Naive B cell (primary cell): ENCODE results near the gene NBEAL2. TPM values are rescaled to one million over a fixed set of nuclear protein-coding genes. Genes with fewer than 3 reads are reported as not detected.
A peak's percentile ranks its signal among the peaks of the same experiment; 100 is the strongest.

ENCODE experiments used
- ATAC-seq, 2 donors: fragments of 150-1000 bp; cut with Tn5 transposase; 2 replicates each; pipeline ENCODE4 v1.10.0; 2021; ENCODE audit warnings: low read depth in 2 of 2, mild to moderate bottlenecking in 2 of 2, moderate library complexity in 2 of 2
- DNase-seq: peaks from one replicate; pipeline ENCODE4 v3.0.0; 2022
- H3K27ac Mint-ChIP-seq, 6 donors: one replicate each; pipeline ENCODE4 v1.8.0; 2020 to 2022; ENCODE audit warnings: mild to moderate bottlenecking in 6 of 6, mixed read lengths in 6 of 6, moderate library complexity in 5 of 6, inconsistent platforms in 2 of 6
- H3K27me3 Mint-ChIP-seq, 3 donors: one replicate each; pipeline ENCODE4 v1.8.0; 2021 to 2022; ENCODE audit warnings: mixed read lengths in 3 of 3, mild to moderate bottlenecking in 1 of 3
- H3K36me3 Mint-ChIP-seq, 2 donors: one replicate each; pipeline ENCODE4 v1.8.0; 2020 to 2022; ENCODE audit warnings: mixed read lengths in 2 of 2, inconsistent platforms in 1 of 2, mild to moderate bottlenecking in 1 of 2
- H3K4me1 Mint-ChIP-seq, 3 donors: one replicate each; pipeline ENCODE4 v1.8.0; 2020 to 2022; ENCODE audit warnings: mixed read lengths in 3 of 3, inconsistent platforms in 1 of 3, mild to moderate bottlenecking in 1 of 3, moderate library complexity in 1 of 3
- H3K4me3 Mint-ChIP-seq, 8 donors: one replicate each; pipeline ENCODE4 v1.8.0; 2020 to 2022; ENCODE audit warnings: mild to moderate bottlenecking in 8 of 8, mixed read lengths in 8 of 8, moderate library complexity in 8 of 8, inconsistent platforms in 2 of 8
- H3K9me3 Mint-ChIP-seq, 7 donors: one replicate each; pipeline ENCODE4 v1.8.0; 2020 to 2022; ENCODE audit warnings: mixed read lengths in 7 of 7, mild to moderate bottlenecking in 5 of 7, inconsistent platforms in 2 of 7, moderate library complexity in 1 of 7
- polyA plus RNA-seq, 6 donors: library from polyadenylated mRNA; unstranded; fragments of 300-500 nt; fragmentation: Illumina TruSeq; gene quantifications; one replicate each; pipeline ENCODE4 v1.2.3, GENCODE V29; 2021; ENCODE audit warnings: low read depth in 6 of 6

The NBEAL2 gene
- polyA plus RNA-seq, 6 donors from 2014 or later = 0.34 to 2.2 (median 1.5) TPM; not detected in 1

GRCh38 chr3:46974421-46975171, 4.9 kb upstream of the NBEAL2 start:
- Mint-ChIP-seq H3K9me3 (no peaks in the 10 kb centered on the region), H3K4me3 (peak overlapping the region; percentile 87 to 100 (median 96)), H3K27ac (peak overlapping the region; percentile 66 to 99 (median 96)), H3K4me1 (peaks cover 62 to 90% (median 68%) of the 10 kb centered on the region in 3 donors), H3K36me3 (no peaks in the 10 kb centered on the region), H3K27me3 (no peaks in the 10 kb centered on the region)
- DNase-seq (peak; percentile 63), ATAC-seq (peak; percentile 32 to 41)

- H3K4me1 Mint-ChIP-seq = peaks cover 58 to 78% (median 62%) of the 10 kb centered on the region in 3 donors
- no peaks in the 10 kb centered on the region for H3K9me3 Mint-ChIP-seq
- peak; percentile 68 to 73 for ATAC-seq
- H3K27ac Mint-ChIP-seq = peak within 1 kb of the TSS; percentile 95 to 100 (median 98)
- H3K4me3 Mint-ChIP-seq = peak within 1 kb of the TSS; percentile 93 to 100 (median 100)
- H3K27me3 Mint-ChIP-seq = no peaks in the 10 kb centered on the region
- H3K36me3 Mint-ChIP-seq = no peaks in the 10 kb centered on the region
- peak; percentile 95 for DNase-seq
Observed at GRCh38 chr3:46976326-46977190, 2.9 kb upstream of the NBEAL2 start, which contains the start of gene CCDC12. TSS of gene CCDC12 (minus strand) at chr3:46976745. CDS start at chr3:46976732, 13 bp downstream.

- no peak for ATAC-seq
- Mint-ChIP-seq H3K27ac (peak overlapping the region in 4 of 6 donors; percentile 81 to 96 (median 86)), H3K4me1 (peaks cover 54 to 72% (median 54%) of the 10 kb centered on the region in 3 donors), H3K27me3 (no peaks in the 10 kb centered on the region), H3K36me3 (no peaks in the 10 kb centered on the region), H3K4me3 (peak overlapping the region; percentile 66 to 100 (median 88)), H3K9me3 (no peaks in the 10 kb centered on the region)
- DNase-seq = no peak
Observed at GRCh38 chr3:46977811-46978195, 1.7 kb upstream of the NBEAL2 start.

GRCh38 chr3:46978381-46978780, 1.1 kb upstream of the NBEAL2 start:
- Mint-ChIP-seq H3K27ac (peak overlapping the region in 3 of 6 donors; percentile 24 to 96 (median 95)), H3K9me3 (no peaks in the 10 kb centered on the region), H3K27me3 (no peaks in the 10 kb centered on the region), H3K4me1 (peaks cover 52 to 68% (median 53%) of the 10 kb centered on the region in 3 donors), H3K36me3 (no peaks in the 10 kb centered on the region), H3K4me3 (peak overlapping the region; percentile 84 to 100 (median 91))
- ATAC-seq (no peak), DNase-seq (no peak)

- no peaks in the 10 kb centered on the region for H3K9me3 Mint-ChIP-seq
Observed at GRCh38 chr3:46979958-46980497, 562 bp downstream of the NBEAL2 start.

GRCh38 chr3:46981932-46982471, 2.5 kb downstream of the NBEAL2 start:
- H3K27me3 Mint-ChIP-seq = no peaks in the 10 kb centered on the region
- H3K9me3 Mint-ChIP-seq = no peaks in the 10 kb centered on the region
- H3K4me1 Mint-ChIP-seq = peaks cover 59 to 65% (median 61%) of the 10 kb centered on the region in 3 donors
- peak overlapping the region in 3 of 6 donors; percentile 21 to 93 (median 51) for H3K27ac Mint-ChIP-seq
- H3K36me3 Mint-ChIP-seq = no peaks in the 10 kb centered on the region
- H3K4me3 Mint-ChIP-seq = peak overlapping the region in 2 of 8 donors; percentile 50 to 69
- ATAC-seq = no peak
- DNase-seq = no peak

More at GRCh38 chr3:46979958-46980497, 562 bp downstream of the NBEAL2 start:
- H3K27ac Mint-ChIP-seq = peak overlapping the region in 4 of 6 donors; percentile 59 to 84 (median 69)
- H3K4me1 Mint-ChIP-seq = peaks cover 46 to 57% (median 52%) of the 10 kb centered on the region in 3 donors
- DNase-seq (no peak), ATAC-seq (peak; percentile 15 to 17)
- peak overlapping the region; percentile 80 to 91 (median 86) for H3K4me3 Mint-ChIP-seq
- no peaks in the 10 kb centered on the region for H3K36me3 Mint-ChIP-seq
- no peaks in the 10 kb centered on the region for H3K27me3 Mint-ChIP-seq

- DNase-seq (no peak), ATAC-seq (no peak)
- Mint-ChIP-seq H3K4me3 (peak overlapping the region in 2 of 8 donors; percentile 25 to 28), H3K4me1 (peaks cover 59 to 67% (median 63%) of the 10 kb centered on the region in 3 donors), H3K27me3 (no peaks in the 10 kb centered on the region), H3K27ac (peak overlapping the region in 4 of 6 donors; percentile 31 to 79 (median 62)), H3K9me3 (no peaks in the 10 kb centered on the region), H3K36me3 (no peaks in the 10 kb centered on the region)
Observed at GRCh38 chr3:46982546-46982945, 3.1 kb downstream of the NBEAL2 start.

GRCh38 chr3:46984591-46985459, 5.4 kb downstream of the NBEAL2 start:
- DNase-seq (no peak), ATAC-seq (no peak)
- H3K4me3 Mint-ChIP-seq = peak overlapping the region in 1 of 8 donors; percentile 12
- no peaks in the 10 kb centered on the region for H3K9me3 Mint-ChIP-seq
- H3K27ac Mint-ChIP-seq = peak overlapping the region in 1 of 6 donors; percentile 27
- H3K36me3 Mint-ChIP-seq = no peaks in the 10 kb centered on the region
- peaks cover 65 to 71% (median 68%) of the 10 kb centered on the region in 3 donors for H3K4me1 Mint-ChIP-seq
- H3K27me3 Mint-ChIP-seq = no peaks in the 10 kb centered on the region

- H3K27me3 Mint-ChIP-seq = no peaks in the 10 kb centered on the region
- no peak for ATAC-seq
- no peak for DNase-seq
- peaks cover 68 to 72% (median 69%) of the 10 kb centered on the region in 3 donors for H3K4me1 Mint-ChIP-seq
- peak overlapping the region in 1 of 8 donors; percentile 25 for H3K4me3 Mint-ChIP-seq
- H3K9me3 Mint-ChIP-seq = no peaks in the 10 kb centered on the region
- no peak overlapping the region for H3K27ac Mint-ChIP-seq
- no peaks in the 10 kb centered on the region for H3K36me3 Mint-ChIP-seq
Observed at GRCh38 chr3:46985588-46985987, 6.1 kb downstream of the NBEAL2 start.

- ATAC-seq = no peak
- Mint-ChIP-seq H3K27ac (peak overlapping the region in 4 of 6 donors; percentile 75 to 84 (median 80)), H3K36me3 (no peaks in the 10 kb centered on the region), H3K9me3 (no peaks in the 10 kb centered on the region), H3K27me3 (no peaks in the 10 kb centered on the region), H3K4me1 (peaks cover 66 to 71% (median 67%) of the 10 kb centered on the region in 3 donors), H3K4me3 (peak overlapping the region; percentile 12 to 89 (median 69))
- no peak for DNase-seq
Observed at GRCh38 chr3:46986055-46986730, 6.7 kb downstream of the NBEAL2 start.

- H3K9me3 Mint-ChIP-seq = no peaks in the 10 kb centered on the region
- no peaks in the 10 kb centered on the region for H3K36me3 Mint-ChIP-seq
- peaks cover 61 to 65% (median 62%) of the 10 kb centered on the region in 3 donors for H3K4me1 Mint-ChIP-seq
- H3K27ac Mint-ChIP-seq = peak overlapping the region in 3 of 6 donors; percentile 33 to 84 (median 81)
- no peak for ATAC-seq
- no peak for DNase-seq
- peak overlapping the region; percentile 12 to 89 (median 74) for H3K4me3 Mint-ChIP-seq
- no peaks in the 10 kb centered on the region for H3K27me3 Mint-ChIP-seq
Observed at GRCh38 chr3:46986782-46987310, 7.4 kb downstream of the NBEAL2 start.
